ENCODE results near the gene LRP8.

DNA sequence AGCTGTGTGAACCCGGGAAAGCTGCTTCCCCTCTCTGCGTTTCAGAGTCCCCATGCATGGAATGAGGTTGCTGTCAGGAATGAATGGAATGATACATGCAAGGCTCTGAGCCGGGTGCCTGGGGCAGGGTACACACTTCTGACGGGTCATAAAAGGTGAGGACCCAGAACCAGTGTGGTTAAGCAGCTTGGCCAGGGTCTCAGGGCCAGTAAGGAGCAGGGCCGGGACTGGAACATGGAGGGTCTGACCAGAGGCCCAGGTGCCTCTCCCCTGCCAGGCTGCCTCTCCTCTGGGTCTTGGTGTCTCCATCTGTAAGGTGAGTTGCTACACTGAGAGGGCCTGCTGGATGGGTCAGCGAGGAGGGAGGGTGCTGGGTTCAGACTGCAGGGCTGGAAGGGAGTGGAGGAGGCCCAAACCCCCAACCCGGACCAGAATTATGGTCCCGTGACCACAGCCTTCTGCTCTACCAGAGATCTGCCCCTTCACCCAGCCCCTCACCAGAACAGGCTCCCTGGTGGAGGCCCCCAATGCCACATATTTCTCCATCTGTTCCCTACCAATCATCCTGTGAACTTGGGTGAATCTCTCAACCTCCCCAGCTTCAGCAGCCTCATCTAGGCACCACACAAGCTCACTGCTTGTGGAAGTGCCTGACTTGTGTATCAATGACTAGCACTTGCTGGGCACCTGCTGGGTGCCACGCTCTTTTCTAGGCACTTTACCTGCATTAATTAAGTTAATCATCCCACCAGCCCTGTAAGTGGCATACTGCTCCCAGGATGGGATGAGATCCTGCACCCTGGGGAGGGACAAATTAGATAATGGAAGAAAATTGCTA lies 16.2 kb upstream of the LRP8 start:
- TF ChIP-seq, protein P1, sequence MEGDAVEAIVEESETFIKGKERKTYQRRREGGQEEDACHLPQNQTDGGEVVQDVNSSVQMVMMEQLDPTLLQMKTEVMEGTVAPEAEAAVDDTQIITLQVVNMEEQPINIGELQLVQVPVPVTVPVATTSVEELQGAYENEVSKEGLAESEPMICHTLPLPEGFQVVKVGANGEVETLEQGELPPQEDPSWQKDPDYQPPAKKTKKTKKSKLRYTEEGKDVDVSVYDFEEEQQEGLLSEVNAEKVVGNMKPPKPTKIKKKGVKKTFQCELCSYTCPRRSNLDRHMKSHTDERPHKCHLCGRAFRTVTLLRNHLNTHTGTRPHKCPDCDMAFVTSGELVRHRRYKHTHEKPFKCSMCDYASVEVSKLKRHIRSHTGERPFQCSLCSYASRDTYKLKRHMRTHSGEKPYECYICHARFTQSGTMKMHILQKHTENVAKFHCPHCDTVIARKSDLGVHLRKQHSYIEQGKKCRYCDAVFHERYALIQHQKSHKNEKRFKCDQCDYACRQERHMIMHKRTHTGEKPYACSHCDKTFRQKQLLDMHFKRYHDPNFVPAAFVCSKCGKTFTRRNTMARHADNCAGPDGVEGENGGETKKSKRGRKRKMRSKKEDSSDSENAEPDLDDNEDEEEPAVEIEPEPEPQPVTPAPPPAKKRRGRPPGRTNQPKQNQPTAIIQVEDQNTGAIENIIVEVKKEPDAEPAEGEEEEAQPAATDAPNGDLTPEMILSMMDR (IDR thresholded peaks at IDR 0.05; ENCODE audit: insufficient read depth, low read length, poor library complexity, severe bottlenecking), result no peak
- TF ChIP-seq EZH2phosphoT487 (conservative IDR thresholded peaks at IDR 0.05; ENCODE audit: low read length), result no peak

Measured in SU-DHL-6 (cell line).